HG03565 (cell line): Measurements from ENCODE around the gene CERK.
"Not testable (repeated sequence)": the region's sequence is repeated elsewhere in the genome, so short reads cannot be mapped to it uniquely, and the experiment has no call there.

ENCODE experiments used
- ATAC-seq: cut with Tn5 transposase; IDR thresholded peaks from one replicate; pipeline ENCODE4 v1.9.1; 2021; ENCODE audit warnings: mild to moderate bottlenecking, moderate library complexity; ENCODE audit not compliant: unreplicated experiment

Gene CERK

GRCh38 chr22:46734213-46734722 lies 3.8 kb downstream of the CERK start:
- ATAC-seq = not testable (repeated sequence)

- no peak for ATAC-seq
Observed at GRCh38 chr22:46732513-46732912, 5.5 kb downstream of the CERK start.

- ATAC-seq = no peak
Observed at GRCh38 chr22:46732041-46732379, 6.0 kb downstream of the CERK start.

GRCh38 chr22:46731246-46732040 lies 6.6 kb downstream of the CERK start:
- no peak for ATAC-seq

GRCh38 chr22:46730568-46731245 lies 7.3 kb downstream of the CERK start:
- no peak for ATAC-seq

- ATAC-seq = no peak
Observed at GRCh38 chr22:46728470-46728869, 9.6 kb downstream of the CERK start.

- no peak for ATAC-seq
Observed at GRCh38 chr22:46727813-46728364, 10.2 kb downstream of the CERK start.

- ATAC-seq = no peak
Observed at GRCh38 chr22:46726986-46727317, 11.1 kb downstream of the CERK start.

GRCh38 chr22:46726066-46726985 lies 11.7 kb downstream of the CERK start:
- no peak for ATAC-seq

GRCh38 chr22:46725096-46725495 lies 13.0 kb downstream of the CERK start:
- ATAC-seq = no peak

- ATAC-seq = no peak
Observed at GRCh38 chr22:46723882-46724281, 14.2 kb downstream of the CERK start.

GRCh38 chr22:46721501-46722085 lies 16.5 kb downstream of the CERK start:
- ATAC-seq = no peak

- ATAC-seq = no peak
Observed at GRCh38 chr22:46719921-46720320, 18.1 kb downstream of the CERK start.

- no peak for ATAC-seq
Observed at GRCh38 chr22:46714550-46714949, 23.5 kb downstream of the CERK start.

- no peak for ATAC-seq
Observed at GRCh38 chr22:46712288-46712687, 25.8 kb downstream of the CERK start.

- no peak for ATAC-seq
Observed at GRCh38 chr22:46710806-46711205, 27.2 kb downstream of the CERK start.

GRCh38 chr22:46708766-46709330 lies 29.2 kb downstream of the CERK start:
- no peak for ATAC-seq

GRCh38 chr22:46707827-46708570 lies 30.1 kb downstream of the CERK start:
- no peak for ATAC-seq

- ATAC-seq = no peak
Observed at GRCh38 chr22:46707305-46707704, 30.7 kb downstream of the CERK start.

GRCh38 chr22:46706060-46706459 lies 32.0 kb downstream of the CERK start:
- ATAC-seq = no peak
